ENCODE results near the gene DNAJA3.
"Not testable (repeated sequence)": the region's sequence is repeated elsewhere in the genome, so short reads cannot be mapped to it uniquely, and the experiment has no call there.

The DNAJA3 gene

GRCh38 chr16:4387781-4388180 is 37.9 kb upstream of the DNAJA3 start:
- DNase-seq, result no peak

- DNase-seq, result no peak
Observed at GRCh38 chr16:4388271-4389021, 37.2 kb upstream of the DNAJA3 start.

GRCh38 chr16:4389051-4389955 is 36.4 kb upstream of the DNAJA3 start:
- no peak for DNase-seq

- DNase-seq, result no peak
Observed at GRCh38 chr16:4390266-4391260, 35.1 kb upstream of the DNAJA3 start.

- DNase-seq, result no peak
Observed at GRCh38 chr16:4391631-4392381, 33.9 kb upstream of the DNAJA3 start.

- DNase-seq, result no peak
Observed at GRCh38 chr16:4392382-4393239, 33.1 kb upstream of the DNAJA3 start.

- DNase-seq, result no peak
Observed at GRCh38 chr16:4393240-4393600, 32.4 kb upstream of the DNAJA3 start.

- DNase-seq, result not testable (repeated sequence)
Observed at GRCh38 chr16:4393850-4394249, 31.8 kb upstream of the DNAJA3 start.

- DNase-seq, result no peak
Observed at GRCh38 chr16:4395055-4395726, 30.5 kb upstream of the DNAJA3 start.

- DNase-seq, result no peak
Observed at GRCh38 chr16:4399001-4399730, 26.5 kb upstream of the DNAJA3 start.

- DNase-seq, result no peak
Observed at GRCh38 chr16:4401094-4401501, 24.6 kb upstream of the DNAJA3 start.

GRCh38 chr16:4401510-4401909 is 24.2 kb upstream of the DNAJA3 start:
- DNase-seq, result no peak

- DNase-seq, result peak; percentile 20
Observed at GRCh38 chr16:4402439-4403132, 23.1 kb upstream of the DNAJA3 start.

- no peak for DNase-seq
Observed at GRCh38 chr16:4403133-4403949, 22.3 kb upstream of the DNAJA3 start.

- DNase-seq, result no peak
Observed at GRCh38 chr16:4404247-4404966, 21.3 kb upstream of the DNAJA3 start.

GRCh38 chr16:4404967-4405696 is 20.5 kb upstream of the DNAJA3 start:
- DNase-seq, result no peak
